GM19324 (cell line): ENCODE measurements around the gene TMEM218.
A peak's percentile ranks its signal among the peaks of the same experiment; 100 is the strongest.

ENCODE experiments used
- ATAC-seq: cut with Tn5 transposase; IDR thresholded peaks from one replicate; pipeline ENCODE4 v1.9.1; 2021; ENCODE audit warnings: mild to moderate bottlenecking, moderate library complexity; ENCODE audit not compliant: unreplicated experiment, low FRiP score

TMEM218 gene

DNA sequence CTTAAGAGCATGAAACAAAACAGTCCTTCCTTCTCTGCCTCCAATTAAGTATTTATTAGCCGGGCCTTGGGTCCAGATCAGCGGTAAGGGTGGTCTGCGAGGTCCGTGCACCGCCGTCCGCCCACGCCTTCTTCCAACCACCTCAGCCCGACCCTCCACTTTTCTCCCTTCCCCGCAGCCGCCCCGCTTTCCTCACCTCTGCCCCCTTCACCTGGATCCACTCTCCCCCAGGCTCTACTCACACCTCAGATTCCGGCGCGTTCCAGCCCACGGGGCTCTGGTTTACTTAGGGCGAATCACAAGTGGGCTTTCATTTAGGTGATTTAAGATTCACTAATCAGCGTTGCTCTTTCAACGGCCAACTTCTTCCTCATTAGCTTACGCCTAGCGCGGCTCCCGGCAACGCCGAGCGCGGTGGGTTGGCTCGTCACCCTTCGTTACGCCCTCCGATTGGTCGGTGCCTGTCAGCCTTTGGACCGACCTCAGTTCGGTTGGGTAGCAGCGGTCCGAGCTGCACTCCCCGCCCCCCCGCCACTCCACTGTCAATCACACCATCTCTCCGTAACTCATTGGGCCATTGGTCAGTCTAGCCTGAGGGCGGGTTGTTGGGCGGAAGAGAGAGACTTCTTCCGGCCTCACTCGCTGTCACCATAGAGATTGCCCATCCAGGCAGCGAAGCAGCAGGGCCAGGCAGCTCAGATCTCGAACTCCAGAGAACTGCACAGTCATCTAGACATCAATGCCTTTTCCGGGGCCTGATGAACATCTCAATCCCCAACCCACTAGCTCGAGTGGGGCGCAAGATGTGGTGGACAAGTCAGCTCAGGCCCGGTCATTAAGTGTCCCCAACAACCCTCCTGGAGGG is at the start of gene TMEM218:
TSS of gene TMEM218 (minus strand) at position 284 of the 865 bp plus-strand sequence. CDS start 9,385 bp downstream, outside the sequence.
- peak; percentile 100 for ATAC-seq

DNA sequence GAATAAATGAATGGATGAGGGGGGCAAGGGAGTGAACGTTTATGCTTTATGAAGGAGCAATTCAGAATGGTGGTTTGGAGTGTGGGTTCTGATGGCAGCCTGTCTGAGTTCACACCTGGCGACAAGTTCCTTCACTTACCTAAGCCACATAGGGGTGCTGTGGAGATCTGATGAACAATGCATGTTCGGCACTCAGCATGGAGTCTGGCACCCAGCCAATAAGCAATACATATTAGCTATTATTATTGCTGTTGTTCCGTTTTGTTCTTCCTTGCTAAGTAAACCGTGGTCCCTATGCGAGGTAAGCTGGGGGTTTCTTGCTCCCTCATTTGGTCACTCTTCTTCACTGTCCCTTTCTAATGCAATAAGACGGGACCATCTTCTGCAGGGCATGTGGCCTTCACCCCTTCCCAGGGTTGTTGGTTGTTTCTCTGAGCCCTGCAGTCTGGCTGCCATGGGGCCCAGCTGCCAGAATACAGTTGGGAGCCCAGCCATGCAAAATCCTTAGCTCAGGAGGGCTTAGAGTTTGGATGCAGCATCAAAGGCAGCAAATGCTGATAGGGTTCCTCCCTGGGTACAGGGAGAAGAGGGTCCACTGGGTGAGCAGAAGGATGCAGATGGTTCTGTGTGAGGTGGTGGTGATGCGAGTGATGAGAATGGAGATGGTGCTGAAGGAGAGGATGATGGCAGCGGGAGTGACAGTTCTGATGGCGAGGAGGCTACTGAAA is 46.7 kb upstream of the TMEM218 start:
- ATAC-seq, result no peak

DNA sequence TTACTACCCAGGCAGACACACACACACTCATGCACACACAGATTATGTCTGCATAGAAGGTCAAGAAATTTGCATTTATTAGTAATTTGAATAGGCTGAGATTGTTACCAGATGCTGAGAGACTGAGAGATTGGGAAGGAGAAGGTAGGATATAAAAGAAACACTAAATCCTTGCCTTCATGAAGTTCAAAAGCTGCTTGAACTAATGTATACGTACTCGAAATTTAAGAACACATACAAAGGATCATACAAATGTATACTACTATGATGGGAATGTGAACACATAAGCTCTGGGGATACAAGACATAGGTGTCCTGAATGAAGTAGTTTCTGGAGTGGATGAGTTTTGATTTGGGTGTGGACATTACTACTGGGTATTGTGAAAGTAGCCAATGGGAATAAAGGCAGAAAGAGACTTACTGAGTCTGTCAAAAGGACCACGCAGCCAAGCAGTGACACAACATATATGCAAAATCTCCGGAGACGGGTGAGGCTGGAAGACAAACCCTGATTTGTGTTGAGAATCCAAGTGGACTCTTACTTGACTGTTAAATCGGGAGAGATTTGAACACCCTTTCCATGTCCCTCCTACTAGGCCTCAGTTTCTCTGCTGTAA is 45.8 kb upstream of the TMEM218 start:
- no peak for ATAC-seq

DNA sequence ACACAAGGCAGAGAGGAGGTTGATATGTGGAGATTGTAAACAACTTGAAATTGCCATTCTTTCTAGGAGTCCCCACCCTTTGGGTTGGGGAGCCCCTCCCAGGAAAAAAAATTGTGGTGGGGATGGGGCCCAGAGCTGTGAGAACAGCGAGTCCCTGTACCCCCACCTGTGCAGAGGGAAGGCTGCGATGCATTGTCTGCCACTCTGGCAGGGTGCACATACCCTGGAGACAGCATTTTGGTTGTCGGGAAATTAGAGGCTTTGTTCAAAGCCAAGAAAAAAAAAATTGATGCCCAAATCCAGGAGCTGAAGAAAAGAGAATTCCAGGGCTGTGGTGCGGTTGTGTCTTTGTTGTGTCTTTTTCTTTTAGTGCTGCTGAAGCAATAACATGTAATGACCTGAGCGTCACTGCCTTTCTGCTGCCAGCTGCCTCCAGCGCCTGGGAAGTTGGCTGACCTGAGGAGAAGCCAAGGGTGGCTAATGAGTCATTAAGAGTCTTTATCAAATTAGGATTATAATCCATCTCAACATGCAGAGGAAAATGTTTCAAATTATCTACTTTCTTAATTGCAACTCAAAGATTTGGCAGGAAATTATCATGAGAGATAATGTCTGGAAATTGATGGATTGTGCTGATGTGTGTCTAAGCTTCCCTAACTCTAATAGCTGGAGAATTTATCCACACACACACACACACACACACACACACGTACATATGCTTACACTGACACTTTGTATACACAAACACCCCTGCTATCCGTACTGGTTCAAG is 45.1 kb upstream of the TMEM218 start:
- no peak for ATAC-seq

DNA sequence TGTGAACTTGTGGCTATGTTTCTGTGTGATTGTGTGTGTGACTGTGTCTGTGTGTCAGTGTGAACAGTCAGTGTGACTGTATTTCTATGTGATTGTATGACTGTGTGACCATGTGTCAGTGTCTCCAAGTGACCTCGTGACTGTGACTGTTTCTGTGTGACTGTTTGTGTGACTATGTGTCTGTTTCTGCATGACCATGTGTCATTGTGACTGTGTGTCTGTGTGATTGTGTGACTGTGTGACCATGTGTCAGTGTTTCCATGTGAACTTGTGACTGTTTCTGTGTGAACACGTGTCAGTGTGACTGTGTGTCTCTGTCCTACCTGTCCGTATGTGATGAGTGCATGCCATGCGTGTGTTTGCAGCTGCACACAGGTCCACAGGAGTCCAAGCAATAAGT is 44.3 kb upstream of the TMEM218 start:
- no peak for ATAC-seq

DNA sequence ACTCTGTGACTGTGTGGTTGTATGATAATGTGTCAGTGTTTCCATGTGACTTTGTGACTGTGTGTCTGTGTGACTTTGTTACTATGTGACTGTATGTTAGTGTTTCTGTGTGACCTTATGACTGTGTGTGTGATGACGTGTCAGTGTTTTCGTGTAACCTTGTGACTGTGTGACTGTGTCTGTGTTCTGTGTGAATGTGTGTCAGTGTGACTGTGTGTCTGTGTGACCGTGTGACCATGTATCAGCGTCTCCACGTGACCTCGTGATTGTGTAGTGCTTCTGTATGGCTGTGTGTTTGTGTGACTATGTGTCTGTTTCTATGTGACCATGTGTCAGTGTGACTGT is 43.6 kb upstream of the TMEM218 start:
- ATAC-seq, result no peak

DNA sequence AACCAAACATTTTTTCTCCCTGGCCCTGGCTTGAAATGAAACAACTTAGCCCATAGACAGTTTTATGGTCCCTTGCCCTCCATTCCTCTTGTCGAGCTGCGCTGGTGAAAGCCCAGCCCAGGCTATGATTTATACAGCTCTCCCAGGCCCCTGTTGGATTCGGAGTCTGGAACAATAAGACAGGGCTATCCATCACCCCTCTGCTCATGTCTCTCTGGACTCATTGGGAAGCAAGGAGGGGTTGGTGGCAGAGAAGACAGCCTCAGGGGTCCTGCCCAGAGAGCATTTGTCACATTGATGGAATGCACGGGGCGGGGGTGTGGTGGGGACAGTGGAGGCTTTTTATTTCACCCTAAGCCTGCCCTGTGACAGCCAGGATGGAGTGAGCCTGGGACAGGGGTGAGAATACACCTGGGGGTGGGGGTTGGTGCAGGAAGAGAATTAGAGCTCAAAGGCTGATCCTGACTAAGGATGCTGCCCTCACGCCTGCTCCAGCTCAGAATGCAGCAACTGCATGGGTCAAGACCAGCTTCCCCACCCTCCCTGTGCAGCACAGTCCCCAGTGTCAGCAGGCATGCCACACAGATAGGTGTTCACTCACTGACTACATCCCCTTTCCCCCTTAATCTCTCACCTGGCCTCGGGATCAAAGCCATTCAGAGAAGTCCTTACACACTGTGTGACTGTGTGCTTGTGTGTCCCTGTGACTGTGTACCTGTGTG is 43.1 kb upstream of the TMEM218 start:
- ATAC-seq, result no peak

DNA sequence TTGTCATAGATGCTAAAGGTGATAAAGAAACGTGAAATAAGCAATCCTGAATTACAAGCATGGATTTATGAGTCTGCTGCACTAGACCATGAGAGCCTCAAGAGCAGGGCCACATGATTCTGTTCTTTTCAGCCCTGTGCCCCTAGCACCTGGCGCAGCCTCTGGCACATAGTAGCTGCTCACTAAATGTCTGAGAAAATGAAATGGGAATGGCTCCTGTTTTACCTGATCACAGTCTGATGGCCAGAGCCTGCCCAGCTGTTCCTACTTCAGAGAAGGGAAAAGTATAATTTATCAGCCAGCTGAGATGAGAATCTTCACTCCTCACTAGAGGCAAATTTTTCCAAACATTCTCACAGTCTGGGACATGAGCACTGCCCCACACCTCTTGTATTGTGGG is 42.4 kb upstream of the TMEM218 start:
- ATAC-seq, result no peak

DNA sequence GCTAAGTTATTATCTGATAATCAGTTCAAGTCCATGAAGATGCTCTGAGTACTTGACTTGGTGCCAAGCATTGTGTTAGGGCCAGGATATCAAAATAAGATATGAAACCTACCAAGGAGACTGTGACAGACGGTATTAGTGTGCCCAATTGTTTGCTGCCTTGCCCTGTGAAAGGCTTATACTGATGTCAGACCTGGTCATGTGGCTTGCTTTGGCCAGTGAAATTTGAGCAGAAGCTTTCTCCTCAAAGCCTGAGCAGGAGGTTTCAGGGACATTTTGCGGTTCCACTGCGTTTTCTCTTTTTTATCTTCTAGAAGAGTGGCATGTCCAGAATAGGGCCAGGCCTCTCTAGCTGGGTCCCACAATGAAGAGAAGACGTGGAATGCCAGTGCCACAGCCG is 37.3 kb upstream of the TMEM218 start:
- no peak for ATAC-seq

DNA sequence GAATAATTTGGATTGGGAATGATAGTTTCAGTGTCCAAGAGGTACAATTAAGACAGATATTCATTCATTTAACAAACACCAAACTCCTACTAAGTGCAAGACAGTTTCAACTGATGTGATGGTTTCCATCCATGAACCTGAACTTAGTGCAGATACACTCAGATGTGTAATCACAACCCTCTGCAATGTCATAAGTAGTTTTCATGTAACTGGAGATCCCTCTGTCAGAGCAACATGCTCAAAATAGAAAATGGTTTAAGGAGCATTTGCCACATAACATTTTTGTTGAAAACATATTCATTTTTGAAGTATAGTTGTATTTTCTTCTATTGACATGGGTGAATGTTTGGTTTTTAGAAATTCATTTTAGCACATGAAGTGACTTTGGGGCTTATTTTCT is 36.6 kb upstream of the TMEM218 start:
- ATAC-seq, result no peak

DNA sequence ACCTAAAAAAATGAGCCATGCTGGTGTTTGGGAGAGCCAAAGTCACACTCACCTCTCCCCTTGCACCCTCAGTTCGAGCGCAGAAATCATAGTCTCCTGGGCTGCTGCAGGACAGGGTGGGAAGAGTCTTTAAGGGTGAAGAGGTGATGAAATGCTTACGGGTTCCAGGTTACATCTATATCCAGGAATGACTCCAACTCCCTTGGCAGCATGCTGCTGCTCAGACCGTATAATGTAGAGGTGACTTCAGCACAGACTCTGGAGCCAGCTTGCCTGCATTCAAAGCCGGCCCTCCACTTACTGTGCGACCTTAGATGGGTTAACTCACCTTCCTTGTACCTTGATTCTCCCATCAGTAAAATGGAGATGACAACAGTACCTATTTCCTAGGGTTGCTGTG is 35.9 kb upstream of the TMEM218 start:
- no peak for ATAC-seq

DNA sequence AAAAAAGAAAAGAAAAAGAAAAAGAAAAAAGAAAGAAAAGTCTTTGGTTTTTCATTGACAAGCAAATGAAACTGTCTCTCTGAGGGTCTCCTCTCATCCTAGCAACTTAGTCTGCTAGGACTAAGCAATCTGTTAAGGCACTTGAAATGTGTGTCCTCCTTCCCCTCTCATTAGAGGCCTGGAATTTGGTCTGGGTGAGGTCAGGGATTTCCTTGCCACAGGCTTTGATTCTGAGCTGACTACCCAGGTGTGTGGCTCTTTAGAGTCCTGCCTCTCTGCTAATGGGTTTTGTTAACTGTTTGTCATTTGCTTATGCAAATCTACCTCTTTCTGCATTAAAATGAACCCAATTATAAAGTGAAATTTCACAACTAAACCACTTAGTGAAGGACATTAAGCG is 34.8 kb upstream of the TMEM218 start:
- no peak for ATAC-seq

DNA sequence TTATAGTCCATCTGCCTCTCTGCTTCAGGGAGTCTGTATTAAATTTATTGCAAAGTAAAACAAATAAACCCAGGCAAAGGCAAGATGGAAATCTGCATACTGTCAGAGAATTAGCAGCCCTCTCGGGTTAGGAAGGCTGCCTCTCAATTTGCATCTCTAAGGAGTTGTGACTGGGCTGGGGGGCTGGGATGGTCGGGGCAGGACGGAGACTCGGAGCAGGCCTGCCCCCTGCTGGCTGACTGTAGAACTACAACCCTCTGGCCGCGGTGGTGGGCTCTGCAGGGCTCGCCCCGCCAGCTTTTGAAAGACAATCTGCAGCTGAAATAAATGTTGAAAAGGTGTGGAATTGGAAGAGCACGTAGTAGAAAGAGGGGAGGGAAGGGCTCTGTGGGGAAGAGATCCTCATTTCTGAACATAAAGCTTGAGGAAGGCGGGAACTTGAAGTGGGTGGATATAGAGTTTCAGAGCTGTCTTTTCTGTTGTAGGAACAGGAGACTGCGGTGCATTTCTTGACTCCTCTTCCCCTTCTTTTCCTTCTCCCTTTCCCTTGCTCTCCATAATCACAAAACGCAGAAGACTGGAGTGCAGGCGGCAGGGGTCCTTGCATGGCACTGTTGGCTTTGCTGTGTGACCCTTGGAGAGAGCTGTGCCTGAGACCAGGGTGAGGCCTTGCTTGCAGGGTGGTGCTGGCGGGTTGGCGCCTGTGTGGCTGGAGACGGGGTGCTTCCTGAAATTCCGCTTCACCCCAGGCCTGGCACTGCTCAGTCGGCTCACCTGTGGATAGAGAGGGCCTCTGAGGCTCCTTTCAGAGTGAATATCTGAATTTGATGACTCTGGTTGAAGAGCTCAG is 30.5 kb upstream of the TMEM218 start:
- ATAC-seq, result peak; percentile 76

DNA sequence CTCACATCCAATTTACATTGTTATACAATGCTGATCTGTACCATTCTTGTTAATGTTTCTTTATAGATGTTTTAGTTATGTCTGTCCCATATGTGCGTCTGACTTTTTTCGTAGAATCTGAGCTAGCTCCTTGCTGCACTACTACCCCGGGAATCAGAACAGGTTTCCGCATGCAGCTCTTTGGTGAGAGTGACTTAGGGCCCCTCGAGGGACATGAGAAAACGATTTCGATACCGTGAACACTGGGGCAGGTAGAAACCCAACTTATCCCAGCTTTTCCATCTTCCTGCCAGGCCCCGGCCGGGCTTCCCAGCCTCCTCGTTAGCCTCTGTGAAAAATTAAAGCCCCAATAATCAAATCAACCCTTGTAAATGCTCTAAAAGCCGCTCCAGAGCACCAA is 29.8 kb upstream of the TMEM218 start:
- no peak for ATAC-seq

DNA sequence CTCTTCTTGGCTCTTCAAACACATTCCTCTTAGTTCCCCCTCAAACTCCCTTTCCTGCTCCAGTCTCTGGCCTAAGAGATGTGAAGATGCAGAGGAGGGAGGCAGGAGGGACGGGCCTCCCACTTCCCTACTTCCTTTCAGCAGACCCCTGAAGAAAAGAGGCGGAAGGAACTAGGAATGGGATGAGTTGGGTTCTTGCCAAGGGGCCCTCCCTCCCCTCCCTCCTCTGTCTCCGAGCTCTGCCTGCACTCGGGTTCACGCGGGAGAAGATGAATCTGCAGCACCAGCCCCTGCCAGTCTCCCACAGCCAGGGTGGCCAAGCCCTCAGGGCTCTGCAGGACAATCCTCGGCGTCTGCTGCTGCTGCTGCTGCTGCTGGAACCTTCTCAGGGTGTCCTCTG is 28.8 kb upstream of the TMEM218 start:
- no peak for ATAC-seq

DNA sequence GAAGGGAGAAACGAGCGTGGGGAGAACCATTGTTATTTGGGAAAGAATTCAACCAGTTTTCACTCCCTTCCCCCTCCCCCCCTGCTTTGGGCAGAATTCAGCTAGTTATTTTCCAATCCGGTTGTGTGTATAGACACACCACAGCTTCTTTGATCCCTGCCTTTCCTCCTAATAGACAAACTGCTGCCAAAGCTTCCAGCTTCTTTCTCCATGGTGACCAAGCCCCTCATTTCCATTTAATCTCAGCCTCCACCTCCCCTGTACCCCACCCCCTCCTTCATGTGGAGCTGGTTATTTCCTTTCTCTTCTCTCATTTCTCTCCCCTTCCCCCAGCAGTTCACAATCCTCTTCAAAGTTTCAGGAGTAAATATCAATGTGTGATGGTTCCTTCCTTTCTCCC is 28.4 kb upstream of the TMEM218 start:
- no peak for ATAC-seq

DNA sequence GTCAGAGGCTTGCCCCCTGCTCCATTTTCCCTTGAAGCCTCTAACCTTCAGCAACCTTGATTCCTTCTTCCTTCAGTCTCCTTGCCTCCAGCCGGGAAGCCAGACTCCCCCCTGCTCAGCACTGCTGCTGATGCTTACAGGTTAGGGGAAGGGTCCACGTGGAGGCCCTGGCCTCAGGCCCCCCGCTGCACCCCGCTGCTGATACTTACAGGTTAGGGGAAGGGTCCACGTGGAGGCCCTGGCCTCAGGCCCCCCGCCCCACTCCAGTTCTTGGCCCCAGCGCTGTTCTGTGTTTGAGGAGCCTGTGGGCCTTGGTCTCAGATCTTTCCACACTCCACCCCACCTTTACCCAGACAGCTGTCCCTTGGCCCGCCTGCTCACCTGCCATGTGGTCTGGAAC is 27.5 kb upstream of the TMEM218 start:
- ATAC-seq, result no peak

DNA sequence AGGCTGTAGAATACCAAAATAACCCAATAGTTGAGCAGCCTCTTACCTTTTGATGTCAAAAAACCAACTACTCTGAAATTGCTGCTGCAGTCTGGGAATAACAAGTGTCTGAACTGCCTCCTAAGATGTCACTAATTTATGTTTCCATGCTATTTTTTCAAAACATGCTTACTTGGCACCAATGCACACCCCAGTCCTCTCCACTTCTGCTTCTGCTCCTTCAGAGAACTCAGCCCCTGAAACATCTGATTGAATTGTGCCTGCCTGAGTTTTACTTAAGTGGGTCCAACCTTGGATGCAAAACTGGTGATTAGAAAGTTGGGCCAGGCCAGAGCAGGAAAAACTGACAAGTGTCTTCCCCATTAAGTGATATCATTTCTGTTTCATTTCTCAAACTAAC is 24.6 kb upstream of the TMEM218 start:
- ATAC-seq, result no peak

DNA sequence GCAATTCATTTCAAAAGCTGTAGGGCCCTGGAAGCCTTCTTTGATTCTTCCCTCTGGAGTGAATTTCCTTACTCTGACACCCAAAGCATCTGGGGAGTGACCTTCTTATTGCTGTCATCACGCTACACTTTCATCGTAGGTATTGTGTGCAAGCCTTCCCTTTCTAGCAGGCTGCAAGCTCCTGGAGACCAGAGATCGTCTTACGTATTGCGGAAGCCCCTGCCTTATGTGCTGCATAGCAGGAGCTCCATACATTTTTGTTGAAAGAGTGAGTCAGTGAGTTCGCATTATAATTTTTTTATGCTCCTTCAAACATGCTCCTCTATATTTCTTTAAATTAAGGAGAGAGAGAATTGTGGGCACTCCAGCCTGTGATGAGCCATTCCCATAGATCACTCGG is 21.2 kb upstream of the TMEM218 start:
- no peak for ATAC-seq
